MCF 10A (cell line): ENCODE measurements around the gene ZNF652. TPM values are rescaled to one million over a fixed set of nuclear protein-coding genes. Genes with fewer than 3 reads are reported as not detected.
"Not testable (repeated sequence)": the region's sequence is repeated elsewhere in the genome, so short reads cannot be mapped to it uniquely, and the experiment has no call there.

ENCODE experiments used
- BruUV-seq: library from RNA; stranded (reverse); fragments of 400-500 nt; replicated peaks from 2 replicates; lab custom pipeline; 2021; lab: Mats Ljungman, UMichigan
- CTCF ChIA-PET: fragments of 300-600 bp; sonication (Branson Sonifier 250); formaldehyde crosslinking; extraction: SDS; loops from one replicate; lab custom pipeline; 2021; ENCODE audit warnings: antibody characterized with exemption, inconsistent platforms; lab: Yijun Ruan, JAX
- POLR2A ChIA-PET: fragments of 300-600, 350-650 bp; sonication (Branson Sonifier 250); formaldehyde crosslinking; extraction: SDS; loops from one replicate; lab custom pipeline; 2020; ENCODE audit warnings: antibody characterized with exemption, inconsistent platforms; lab: Yijun Ruan, JAX
- DNase-seq: peaks from one replicate; pipeline ENCODE4 v3.0.0-alpha.2; 2018; ENCODE audit not compliant: unreplicated experiment
- H3K27ac Mint-ChIP-seq: one replicate; pipeline ENCODE4 v1.8.0; 2022; ENCODE audit warnings: mild to moderate bottlenecking, low read depth, mixed read lengths; ENCODE audit not compliant: unreplicated experiment
- H3K27me3 Mint-ChIP-seq: one replicate; pipeline ENCODE4 v1.8.0; 2022; ENCODE audit warnings: mixed read lengths; ENCODE audit not compliant: insufficient read depth, unreplicated experiment
- H3K36me3 Mint-ChIP-seq: one replicate; pipeline ENCODE4 v1.8.0; 2022; ENCODE audit warnings: mild to moderate bottlenecking, moderate library complexity, mixed read lengths; ENCODE audit not compliant: insufficient read depth, unreplicated experiment
- H3K4me1 Mint-ChIP-seq: one replicate; pipeline ENCODE4 v1.8.0; 2022; ENCODE audit warnings: mixed read lengths; ENCODE audit not compliant: insufficient read depth, unreplicated experiment
- H3K4me3 Mint-ChIP-seq: one replicate; pipeline ENCODE4 v1.8.0; 2022; ENCODE audit warnings: mild to moderate bottlenecking, moderate library complexity, mixed read lengths; ENCODE audit not compliant: unreplicated experiment
- H3K9me3 Mint-ChIP-seq: one replicate; pipeline ENCODE4 v1.8.0; 2022; ENCODE audit warnings: mixed read lengths; ENCODE audit not compliant: unreplicated experiment
- intact Hi-C: fragments of 100-400 bp; cut with micrococcal nuclease; formaldehyde crosslinking; loops from 2 replicates; pipeline ENCODE4 v1.14.1; 2022
- total RNA-seq: library from RNA; stranded (reverse); gene quantifications from 2 replicates; pipeline ENCODE4 v1.2.3, GENCODE V29; 2022
- TF ChIP-seq, protein P1 (sequence below): fragments of 200-600 bp; IDR thresholded peaks from one replicate; pipeline ENCODE4 v1.8.0; 2022; ENCODE audit warnings: antibody characterized with exemption, mild to moderate bottlenecking; ENCODE audit not compliant: unreplicated experiment

ZNF652 gene
- total RNA-seq, 1 experiment from 2014 or later: 18.8 TPM

- Mint-ChIP-seq H3K27me3 (no peaks in the 10 kb centered on the region), H3K4me1 (peaks cover 7% of the 10 kb centered on the region), H3K36me3 (no peaks in the 10 kb centered on the region), H3K4me3 (no peak overlapping the region), H3K9me3 (no peaks in the 10 kb centered on the region), H3K27ac (no peak overlapping the region)
- DNase-seq: no peak
- ChIA-PET CTCF (interaction anchor here (0.5 kb wide), 1 partner anchor 392 kb away, joined by 3 read pairs; no protein-coding TSS in a partner anchor), POLR2A (interaction anchor here (0.7 kb wide), 1 partner anchor 69 kb away, joined by 3 read pairs; no protein-coding TSS in a partner anchor)
- no TSS peak for BruUV-seq
- intact Hi-C loops: no loop called here
- TF ChIP-seq, protein P1, sequence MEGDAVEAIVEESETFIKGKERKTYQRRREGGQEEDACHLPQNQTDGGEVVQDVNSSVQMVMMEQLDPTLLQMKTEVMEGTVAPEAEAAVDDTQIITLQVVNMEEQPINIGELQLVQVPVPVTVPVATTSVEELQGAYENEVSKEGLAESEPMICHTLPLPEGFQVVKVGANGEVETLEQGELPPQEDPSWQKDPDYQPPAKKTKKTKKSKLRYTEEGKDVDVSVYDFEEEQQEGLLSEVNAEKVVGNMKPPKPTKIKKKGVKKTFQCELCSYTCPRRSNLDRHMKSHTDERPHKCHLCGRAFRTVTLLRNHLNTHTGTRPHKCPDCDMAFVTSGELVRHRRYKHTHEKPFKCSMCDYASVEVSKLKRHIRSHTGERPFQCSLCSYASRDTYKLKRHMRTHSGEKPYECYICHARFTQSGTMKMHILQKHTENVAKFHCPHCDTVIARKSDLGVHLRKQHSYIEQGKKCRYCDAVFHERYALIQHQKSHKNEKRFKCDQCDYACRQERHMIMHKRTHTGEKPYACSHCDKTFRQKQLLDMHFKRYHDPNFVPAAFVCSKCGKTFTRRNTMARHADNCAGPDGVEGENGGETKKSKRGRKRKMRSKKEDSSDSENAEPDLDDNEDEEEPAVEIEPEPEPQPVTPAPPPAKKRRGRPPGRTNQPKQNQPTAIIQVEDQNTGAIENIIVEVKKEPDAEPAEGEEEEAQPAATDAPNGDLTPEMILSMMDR: no peak
Observed at GRCh38 chr17:49280918-49281317, 81.1 kb downstream of the ZNF652 start.

- Mint-ChIP-seq H3K9me3 (no peaks in the 10 kb centered on the region), H3K4me1 (peaks cover 7% of the 10 kb centered on the region)
- POLR2A ChIA-PET: interaction anchor here (0.7 kb wide), 1 partner anchor 70 kb away, joined by 3 read pairs; no protein-coding TSS in a partner anchor
Observed at GRCh38 chr17:49280061-49280460, 82.0 kb downstream of the ZNF652 start.

GRCh38 chr17:49279263-49280015 is 82.6 kb downstream of the ZNF652 start:
- H3K4me3 Mint-ChIP-seq, H3K9me3 Mint-ChIP-seq, POLR2A ChIA-PET, intact Hi-C loops, H3K27ac Mint-ChIP-seq, H3K36me3 Mint-ChIP-seq, DNase-seq, BruUV-seq, H3K27me3 Mint-ChIP-seq, H3K4me1 Mint-ChIP-seq: not testable (repeated sequence)
- CTCF ChIA-PET: interaction anchor here (0.6 to 1.0 kb wide), 6 partner anchors 12 to 807 kb away, joined by 3 to 5 read pairs (median 3); no protein-coding TSS in a partner anchor

More at GRCh38 chr17:49280061-49280460, 82.0 kb downstream of the ZNF652 start:
- Mint-ChIP-seq H3K27me3 (no peaks in the 10 kb centered on the region), H3K36me3 (no peaks in the 10 kb centered on the region), H3K4me3 (no peak overlapping the region), H3K27ac (no peak overlapping the region)
- CTCF ChIA-PET: interaction anchor here (0.6 to 1.0 kb wide), 4 partner anchors 10 to 221 kb away, joined by 3 to 5 read pairs (median 4); no protein-coding TSS in a partner anchor
- DNase-seq: no peak
- no TSS peak for BruUV-seq
- TF ChIP-seq, protein P1: no peak
- intact Hi-C loops: no loop called here

- intact Hi-C loops: no loop called here
- H3K4me1 Mint-ChIP-seq: peaks cover 7% of the 10 kb centered on the region
- H3K9me3 Mint-ChIP-seq: no peaks in the 10 kb centered on the region
- DNase-seq: no peak
- H3K4me3 Mint-ChIP-seq: no peak overlapping the region
- ChIA-PET CTCF (no interaction called here), POLR2A (interaction anchor here (0.5 to 1.0 kb wide), 3 partner anchors 15 to 1888 kb away, joined by 3 read pairs; partner anchors contain the start of gene NME2)
- no peak overlapping the region for H3K27ac Mint-ChIP-seq
- no peaks in the 10 kb centered on the region for H3K27me3 Mint-ChIP-seq
- no peaks in the 10 kb centered on the region for H3K36me3 Mint-ChIP-seq
- BruUV-seq: no TSS peak
- TF ChIP-seq, protein P1: no peak
Observed at GRCh38 chr17:49278076-49278475, 84.0 kb downstream of the ZNF652 start.
